Middle frontal gyrus (tissue), 1 donor: ENCODE results near the gene GDF10.

Experiments
- DNase-seq: peaks from one replicate; pipeline ENCODE4 v3.0.0-alpha.2; 2015; ENCODE audit warnings: low spot score; ENCODE audit errors: extremely low spot score

Gene GDF10

GRCh38 chr10:47350671-47351640, 51.0 kb downstream of the GDF10 start:
- no peak for DNase-seq

DNA sequence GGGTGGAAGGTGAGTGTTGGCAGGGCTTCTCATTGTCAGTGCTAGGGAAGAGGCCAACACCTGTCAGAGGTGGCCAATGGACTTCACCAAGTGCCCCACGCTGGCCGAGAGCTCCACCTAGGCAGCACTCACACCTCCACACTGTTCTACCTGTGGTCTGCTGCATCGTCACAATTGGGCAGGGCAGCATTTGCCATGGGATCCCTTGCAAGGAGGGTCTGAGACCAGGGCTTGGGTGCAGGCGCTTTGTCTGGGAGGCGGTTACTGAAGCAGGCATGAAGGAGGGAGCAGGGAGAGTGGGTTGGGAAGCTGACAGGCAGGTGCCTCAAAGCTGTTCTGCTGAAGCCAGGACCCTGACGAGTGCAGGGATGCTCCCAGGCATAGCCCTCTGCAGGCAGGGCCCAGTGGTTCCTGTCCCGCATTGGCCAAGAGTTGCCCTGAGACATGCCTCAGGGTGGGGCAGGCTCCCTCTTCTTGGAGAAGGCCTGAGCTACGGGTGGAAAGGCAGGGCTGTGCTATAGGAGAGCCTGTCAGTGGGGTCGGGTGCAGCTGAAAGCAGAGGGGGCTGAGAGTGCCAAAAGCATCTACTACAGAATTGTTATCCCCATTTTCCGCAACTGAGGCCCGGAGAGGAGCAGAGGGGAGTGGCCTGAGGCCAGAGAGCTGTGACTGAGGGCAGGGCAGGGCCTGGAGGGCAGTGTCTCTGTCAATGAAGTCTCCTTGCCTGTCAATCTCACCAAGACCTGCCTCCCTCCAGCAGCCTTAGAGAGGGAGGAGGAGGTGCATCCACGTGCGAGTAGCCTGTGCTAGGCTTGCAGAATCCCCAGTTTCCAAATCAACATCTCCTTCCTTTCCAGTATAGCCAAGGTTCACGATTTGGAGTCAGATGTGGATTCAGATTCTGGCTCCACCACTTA, 52.2 kb downstream of the GDF10 start:
- DNase-seq: no peak

DNA sequence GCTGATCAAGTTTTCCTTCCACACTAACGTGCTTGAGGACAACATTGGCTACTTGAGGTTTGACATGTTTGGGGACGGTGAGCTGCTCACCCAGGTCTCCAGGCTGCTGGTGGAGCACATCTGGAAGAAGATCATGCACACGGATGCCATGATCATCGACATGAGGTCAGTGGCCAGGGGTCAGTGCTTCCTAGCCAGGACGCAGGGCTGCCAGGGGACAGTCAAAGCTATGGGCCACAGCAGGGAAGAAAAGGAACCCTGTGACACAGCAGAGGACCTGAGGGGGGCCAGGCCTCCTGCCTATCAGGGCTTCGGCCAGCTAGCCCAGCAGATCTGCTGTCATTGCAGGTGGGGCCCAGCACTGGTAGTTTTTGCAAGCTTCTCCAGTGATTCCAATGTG, 53.4 kb downstream of the GDF10 start:
- DNase-seq: no peak

DNA sequence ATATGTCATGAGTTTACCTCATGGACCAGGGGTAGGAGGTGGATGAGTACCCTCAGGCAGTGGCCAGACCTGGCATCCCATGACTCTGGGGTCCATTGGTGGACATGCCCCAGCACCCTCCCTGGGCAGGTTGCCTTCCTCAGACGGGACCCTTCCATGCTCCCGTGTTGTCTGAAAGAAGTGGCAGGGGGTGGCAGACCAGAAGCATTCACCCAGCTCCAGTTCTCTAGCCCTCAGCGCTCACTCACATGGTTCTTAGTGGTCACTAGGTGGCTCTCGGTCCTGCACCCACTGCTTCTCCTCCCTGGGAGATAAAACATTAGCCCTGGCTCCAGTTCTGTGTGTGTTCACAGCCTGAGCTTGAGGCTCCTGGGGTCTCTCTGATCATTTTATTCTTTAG, 54.2 kb downstream of the GDF10 start:
- DNase-seq: no peak

- no peak for DNase-seq
Measured at GRCh38 chr10:47354900-47355299, 54.9 kb downstream of the GDF10 start.

- no peak for DNase-seq
Measured at GRCh38 chr10:47356708-47357107, 56.7 kb downstream of the GDF10 start.

- DNase-seq: no peak
Measured at GRCh38 chr10:47357131-47357582, 57.2 kb downstream of the GDF10 start.

- no peak for DNase-seq
Measured at GRCh38 chr10:47357911-47358310, 57.9 kb downstream of the GDF10 start.

- no peak for DNase-seq
Measured at GRCh38 chr10:47358457-47358856, 58.5 kb downstream of the GDF10 start.

DNA sequence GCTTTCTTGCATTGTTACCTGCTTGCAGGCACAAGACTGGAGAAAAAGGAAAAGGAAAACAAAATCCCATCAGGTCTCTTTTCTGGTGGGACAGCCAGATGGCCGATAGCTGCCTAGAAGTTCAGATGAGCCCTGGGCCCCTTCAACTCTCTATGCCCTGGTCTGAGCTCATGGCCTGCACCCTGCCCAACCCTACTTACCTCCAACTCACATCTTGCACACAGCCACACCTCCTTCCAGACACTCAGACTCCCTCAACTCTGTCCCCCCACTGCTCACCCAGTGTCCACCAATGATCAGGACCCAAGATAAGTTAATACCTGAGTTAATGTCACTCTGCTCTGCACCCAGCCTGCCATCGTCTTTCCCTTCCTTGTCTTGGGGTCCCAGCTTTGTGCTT, 59.1 kb downstream of the GDF10 start:
- no peak for DNase-seq

DNA sequence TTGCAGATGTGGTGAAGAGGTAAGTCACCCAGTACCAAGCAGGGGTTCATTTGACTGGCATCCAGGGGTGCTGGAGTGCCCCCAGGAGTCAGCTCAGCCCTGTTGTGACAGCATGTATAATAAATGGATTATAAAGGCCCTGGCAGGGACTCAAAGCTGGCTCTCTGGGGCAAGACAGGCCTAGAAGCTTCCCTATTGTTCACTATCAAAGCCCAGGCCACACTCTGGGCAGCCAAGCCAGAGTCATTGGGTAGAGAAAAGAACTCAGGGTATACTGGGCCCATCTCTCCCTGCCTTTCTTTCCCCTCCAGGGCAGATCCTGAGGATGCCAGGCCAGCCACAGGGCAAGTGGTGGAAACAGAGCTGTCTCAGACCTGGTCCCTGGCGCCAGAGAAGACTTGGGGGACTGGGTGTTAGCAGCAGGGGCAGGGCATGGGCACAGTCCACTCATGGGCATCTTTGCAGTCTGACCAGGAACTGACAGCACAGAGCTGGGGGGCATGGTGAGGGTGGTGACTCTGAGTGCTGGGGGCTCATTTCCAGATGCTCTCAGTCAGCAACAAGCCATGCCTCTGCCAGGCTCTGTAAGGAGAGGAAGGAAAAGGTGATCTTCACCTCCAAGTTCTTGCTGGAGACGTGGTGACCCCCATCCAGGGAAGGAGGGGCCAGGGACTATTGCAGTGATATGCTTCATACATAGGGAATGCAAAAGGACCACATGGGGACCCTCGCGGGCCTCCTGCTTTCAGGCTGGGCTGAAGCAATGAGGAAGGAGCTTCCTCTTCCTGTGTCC, 59.8 kb downstream of the GDF10 start:
- no peak for DNase-seq

GRCh38 chr10:47360419-47361040, 60.5 kb downstream of the GDF10 start:
- no peak for DNase-seq

DNA sequence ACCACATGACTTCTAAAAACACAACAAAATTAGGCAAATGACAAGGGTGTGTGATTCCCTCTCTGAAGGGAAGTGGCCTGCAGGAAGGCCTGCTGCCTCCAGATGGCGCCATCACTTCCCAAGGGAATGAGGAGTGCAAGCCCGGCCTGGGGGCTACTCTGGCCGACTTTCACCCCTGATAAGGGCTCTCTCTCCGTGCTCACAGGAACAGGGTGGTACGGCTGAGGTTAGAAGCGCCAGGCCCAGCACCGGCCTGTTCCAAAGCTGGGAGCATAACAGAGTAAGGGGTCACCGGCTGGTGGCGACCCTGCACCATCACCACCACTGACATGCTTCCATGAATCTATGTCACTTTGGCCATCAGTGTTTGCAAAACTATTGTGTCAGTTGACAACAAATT, 61.3 kb downstream of the GDF10 start:
- DNase-seq: no peak

DNA sequence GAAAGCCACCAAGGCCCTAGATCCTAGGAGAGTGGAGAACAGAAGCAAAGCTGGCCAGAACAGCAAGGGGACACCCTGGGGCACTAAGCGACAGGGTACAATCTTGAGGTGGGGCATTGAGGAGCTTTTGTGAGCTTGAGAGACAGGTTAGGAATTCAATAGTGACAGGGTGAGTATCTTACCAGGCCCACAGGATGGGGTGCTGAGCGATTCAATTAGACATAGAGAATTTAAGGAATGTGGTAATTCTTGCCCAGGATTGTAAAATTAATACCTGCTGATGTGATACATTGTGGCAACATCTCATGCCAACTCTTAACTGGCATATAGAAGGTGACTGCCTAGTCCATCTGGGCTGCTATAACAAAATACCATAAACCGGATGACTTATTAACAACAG, 62.2 kb downstream of the GDF10 start:
- DNase-seq: no peak
